HG02610 (cell line): Measurements from ENCODE around the gene DYRK4.

Experiments used
- ATAC-seq: cut with Tn5 transposase; IDR thresholded peaks from one replicate; pipeline ENCODE4 v1.9.1; 2021; ENCODE audit warnings: mild to moderate bottlenecking, moderate library complexity; ENCODE audit not compliant: unreplicated experiment

Gene DYRK4

DNA sequence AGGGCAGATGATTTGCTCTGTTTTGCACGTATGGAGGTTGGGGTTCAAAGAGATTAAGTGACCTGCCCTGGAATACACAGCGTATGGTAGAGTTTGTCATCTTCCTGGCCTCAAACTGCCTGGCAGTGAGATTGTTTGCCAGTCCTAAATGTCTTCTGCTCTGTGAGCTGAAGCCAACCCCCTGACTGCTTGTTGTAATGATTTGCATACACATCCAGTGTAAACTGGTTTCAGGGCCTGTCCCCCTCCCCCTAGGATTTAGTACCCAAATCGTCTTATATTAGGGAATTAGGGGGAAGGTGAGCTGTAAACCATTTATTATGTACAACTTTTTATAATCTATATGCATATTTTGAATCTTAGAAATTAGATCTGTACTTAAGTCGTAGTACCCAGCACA, 48.5 kb downstream of the DYRK4 start:
- no peak for ATAC-seq

DNA sequence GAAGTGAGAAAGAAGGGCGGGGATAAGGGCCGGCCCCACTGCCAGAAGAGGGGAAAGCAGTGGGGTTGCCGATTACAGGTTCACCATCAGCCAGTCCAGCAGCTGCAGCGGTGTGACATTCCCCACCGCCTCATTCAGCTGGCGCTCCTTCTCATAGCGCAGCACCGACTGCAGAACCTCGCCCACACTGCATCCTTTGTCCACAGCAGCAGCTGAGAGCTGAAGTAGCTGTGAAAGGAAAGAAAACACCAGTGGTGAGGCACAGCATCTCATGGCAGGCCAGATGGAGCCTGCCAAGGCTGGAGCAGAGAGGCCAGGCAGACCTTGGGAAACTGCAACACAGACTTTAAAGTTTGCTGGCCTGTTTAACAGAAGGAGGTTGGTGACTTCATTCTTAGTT, 53.7 kb downstream of the DYRK4 start:
- ATAC-seq, result no peak

DNA sequence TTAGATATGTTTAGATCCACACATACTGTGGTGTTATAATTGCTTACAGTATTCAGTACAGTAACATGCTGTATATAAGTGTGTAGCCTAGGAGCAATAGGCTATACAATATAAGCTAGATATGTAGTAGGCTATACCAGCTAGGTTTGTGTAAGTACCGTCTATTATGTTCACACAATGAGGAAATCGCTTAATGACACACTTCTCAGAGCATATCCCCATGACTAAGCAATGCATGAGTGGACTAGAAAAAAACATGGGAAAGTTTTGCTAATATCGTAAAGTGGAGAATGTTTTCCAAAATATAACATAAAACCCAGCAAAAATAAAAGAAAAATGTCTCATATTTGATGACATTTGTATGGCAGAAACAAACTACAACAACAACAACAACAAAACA, 59.5 kb downstream of the DYRK4 start:
- ATAC-seq, result no peak

GRCh38 chr12:4626543-4626942, 64.5 kb downstream of the DYRK4 start:
- ATAC-seq, result no peak

DNA sequence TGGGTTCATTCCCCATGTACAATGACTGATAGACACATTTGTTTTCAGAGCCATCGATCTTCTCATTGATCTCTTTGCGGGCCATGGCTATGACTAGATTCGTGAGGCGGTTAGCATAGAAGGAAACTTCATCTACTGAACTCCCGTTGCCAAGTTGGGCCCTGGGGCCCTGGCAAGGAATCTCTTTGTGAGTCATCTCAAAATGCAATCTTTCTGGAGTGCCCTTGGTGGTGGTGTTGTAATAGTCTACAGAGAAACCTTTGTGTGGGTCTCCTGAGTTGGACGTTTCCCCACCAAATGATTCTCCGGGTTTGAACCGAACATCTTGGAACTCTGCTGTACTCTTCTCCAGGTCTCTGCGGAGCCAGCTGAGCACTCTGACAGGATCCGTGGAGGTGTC, 66.4 kb downstream of the DYRK4 start:
- no peak for ATAC-seq

GRCh38 chr12:4630262-4630661, 68.3 kb downstream of the DYRK4 start:
- no peak for ATAC-seq

DNA sequence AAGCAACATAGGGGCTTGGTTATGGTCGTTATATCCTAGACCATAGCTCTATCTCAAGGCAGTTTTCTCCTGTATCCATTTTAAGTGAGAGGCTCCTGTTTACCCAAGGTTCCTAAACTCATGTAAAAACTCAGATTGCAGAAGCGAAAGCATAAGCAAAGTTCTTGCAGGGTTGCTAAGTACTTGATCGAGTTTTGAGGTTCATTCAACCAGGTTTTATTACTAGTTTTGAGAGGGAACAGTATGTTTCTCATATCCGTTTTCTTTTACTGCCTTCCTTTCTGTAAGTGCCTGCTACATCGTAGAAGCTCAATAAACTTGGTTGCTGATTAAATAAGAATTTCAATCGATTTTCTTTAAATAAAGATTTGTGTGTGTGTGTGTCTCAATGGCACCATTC, 81.7 kb downstream of the DYRK4 start:
- ATAC-seq, result no peak

- ATAC-seq, result no peak
Observed at GRCh38 chr12:4645023-4645422, 83.0 kb downstream of the DYRK4 start.

DNA sequence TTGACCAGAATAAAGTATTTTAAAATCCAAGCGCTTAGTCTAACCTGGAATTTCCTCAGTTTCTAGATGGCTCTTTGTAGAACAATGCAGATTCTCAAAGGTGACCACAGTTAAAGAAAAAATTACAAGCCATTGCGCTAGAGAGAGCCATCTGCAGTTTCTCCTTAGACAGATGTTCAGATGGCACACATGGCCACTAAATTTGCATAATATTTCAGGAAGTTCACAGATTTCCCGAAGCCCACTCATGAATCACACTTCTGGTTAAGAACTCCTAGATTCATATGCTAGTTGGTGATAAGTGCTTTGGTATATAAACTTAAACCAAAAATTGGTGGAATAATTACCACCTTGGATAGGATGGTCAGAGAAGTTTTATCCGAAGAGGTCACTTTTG, 86.1 kb downstream of the DYRK4 start:
- peak; percentile 30 for ATAC-seq

GRCh38 chr12:4648501-4649357, 86.7 kb downstream of the DYRK4 start, which contains the start of the genes AKAP3 and NDUFA9:
Gene AKAP3, minus strand, starts transcription at chr12:4649051. Its CDS starts 10,855 bp downstream, at chr12:4638196.
Gene NDUFA9, plus strand, starts transcription at chr12:4649114. Its CDS starts 13 bp downstream, at chr12:4649127.
- peak; percentile 60 for ATAC-seq

DNA sequence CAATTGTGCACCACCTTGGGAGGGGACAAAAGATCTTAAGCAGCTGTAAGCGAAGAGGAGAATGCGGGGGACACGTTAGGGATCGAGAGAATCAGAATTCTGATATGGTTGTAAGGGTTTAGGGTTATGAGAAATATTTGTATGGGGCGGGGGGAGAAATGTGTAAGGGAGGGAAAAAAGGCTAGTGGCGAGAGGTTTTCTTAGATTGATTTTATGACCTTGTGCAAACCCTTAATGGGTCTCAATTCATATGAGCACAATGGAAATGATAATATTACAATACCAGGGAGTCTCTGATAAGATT, 87.3 kb downstream of the DYRK4 start:
- ATAC-seq, result no peak

DNA sequence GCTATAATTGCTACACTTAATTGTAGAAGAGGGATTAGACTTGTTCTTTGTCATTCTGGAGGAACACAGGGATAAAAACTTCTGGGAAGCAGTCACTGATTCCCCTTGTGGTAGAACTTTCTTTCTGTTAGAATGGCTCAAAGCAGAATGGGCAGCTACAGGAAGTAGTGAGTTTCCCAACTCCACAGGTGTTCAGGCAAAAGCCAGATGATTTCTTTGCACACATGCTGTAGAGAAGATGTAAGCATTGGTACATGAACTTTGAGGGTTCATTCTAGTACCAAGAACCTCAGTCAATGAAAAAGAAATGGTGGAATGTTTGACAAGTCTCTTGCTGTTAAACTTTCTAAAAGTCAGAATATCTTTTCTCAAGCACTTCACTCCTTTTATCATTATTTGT, 91.2 kb downstream of the DYRK4 start:
- no peak for ATAC-seq

- ATAC-seq, result no peak
Observed at GRCh38 chr12:4653691-4654090, 91.7 kb downstream of the DYRK4 start.
